HL-60/S4 treated with retinoic acid at 250 ng/mL for 4 days and 3 days (cell line): ENCODE measurements around the gene SLC16A5.
"Not testable (repeated sequence)": the region's sequence is repeated elsewhere in the genome, so short reads cannot be mapped to it uniquely, and the experiment has no call there.

Experiments used
- in situ Hi-C: fragments of 300-500 bp; cut with MboI; formaldehyde crosslinking; loops from 2 replicates; pipeline ENCODE4 v1.7.0; 2022; ENCODE audit warnings: low sequenced_read_pairs

Gene SLC16A5

DNA sequence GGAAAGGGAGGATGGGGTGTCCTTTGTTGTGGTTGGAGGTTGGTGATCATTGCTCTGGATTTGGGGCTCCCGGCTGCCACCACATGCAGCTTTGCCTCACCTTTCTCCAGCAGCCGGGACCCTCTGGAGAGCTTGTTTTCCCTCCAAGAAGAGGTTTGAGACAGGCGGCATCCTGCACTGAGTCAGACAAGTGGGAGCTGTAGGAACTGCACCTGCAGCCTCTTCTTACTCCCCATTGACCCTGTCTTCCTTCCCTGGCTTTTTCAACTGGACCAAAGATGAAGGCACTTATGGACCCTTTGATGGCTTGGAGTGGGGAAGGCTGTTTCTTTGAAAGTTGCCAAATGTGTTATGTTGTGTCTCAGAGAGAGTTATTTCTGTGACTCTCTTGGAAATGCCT, 24.1 kb upstream of the SLC16A5 start:
- in situ Hi-C loops, result no loop called here

- in situ Hi-C loops, result no loop called here
Observed at GRCh38 chr17:75064040-75064439, 23.7 kb upstream of the SLC16A5 start.

GRCh38 chr17:75064460-75064859, 23.3 kb upstream of the SLC16A5 start:
- in situ Hi-C loops, result no loop called here

- in situ Hi-C loops, result no loop called here
Observed at GRCh38 chr17:75064867-75065561, 22.7 kb upstream of the SLC16A5 start.

DNA sequence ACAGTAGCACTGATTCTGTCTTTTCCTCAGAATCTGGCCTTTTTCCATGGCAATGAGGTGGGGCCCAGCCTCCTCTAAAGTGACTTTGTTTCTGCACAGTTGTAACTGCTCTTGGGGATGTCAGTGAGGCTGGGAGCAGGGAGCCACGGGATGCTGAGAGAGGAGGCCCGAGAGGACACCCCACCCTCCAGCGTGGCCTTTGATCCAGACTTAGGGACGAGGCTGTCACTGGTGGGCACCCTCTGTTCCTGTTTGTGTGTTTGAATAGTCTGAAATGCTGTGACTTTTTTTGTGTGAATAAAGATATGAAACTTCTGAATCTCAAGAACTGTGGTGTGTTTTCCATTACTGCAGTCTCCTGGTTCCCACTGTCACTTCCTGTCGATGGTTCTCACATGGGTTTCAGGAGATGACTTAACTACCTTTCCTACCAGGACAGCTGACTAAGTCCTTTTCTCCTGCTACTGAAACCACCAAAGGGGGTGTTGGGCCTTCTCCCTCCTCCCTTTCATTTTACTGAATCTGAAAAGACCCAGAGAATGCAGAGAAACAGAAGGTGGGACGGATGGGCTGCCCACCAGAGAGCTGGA, 22.1 kb upstream of the SLC16A5 start:
- in situ Hi-C loops, result no loop called here

- in situ Hi-C loops, result no loop called here
Observed at GRCh38 chr17:75067856-75068255, 19.9 kb upstream of the SLC16A5 start.

- in situ Hi-C loops, result no loop called here
Observed at GRCh38 chr17:75068750-75069149, 19.0 kb upstream of the SLC16A5 start.

GRCh38 chr17:75069783-75070182, 18.0 kb upstream of the SLC16A5 start:
- in situ Hi-C loops, result no loop called here

DNA sequence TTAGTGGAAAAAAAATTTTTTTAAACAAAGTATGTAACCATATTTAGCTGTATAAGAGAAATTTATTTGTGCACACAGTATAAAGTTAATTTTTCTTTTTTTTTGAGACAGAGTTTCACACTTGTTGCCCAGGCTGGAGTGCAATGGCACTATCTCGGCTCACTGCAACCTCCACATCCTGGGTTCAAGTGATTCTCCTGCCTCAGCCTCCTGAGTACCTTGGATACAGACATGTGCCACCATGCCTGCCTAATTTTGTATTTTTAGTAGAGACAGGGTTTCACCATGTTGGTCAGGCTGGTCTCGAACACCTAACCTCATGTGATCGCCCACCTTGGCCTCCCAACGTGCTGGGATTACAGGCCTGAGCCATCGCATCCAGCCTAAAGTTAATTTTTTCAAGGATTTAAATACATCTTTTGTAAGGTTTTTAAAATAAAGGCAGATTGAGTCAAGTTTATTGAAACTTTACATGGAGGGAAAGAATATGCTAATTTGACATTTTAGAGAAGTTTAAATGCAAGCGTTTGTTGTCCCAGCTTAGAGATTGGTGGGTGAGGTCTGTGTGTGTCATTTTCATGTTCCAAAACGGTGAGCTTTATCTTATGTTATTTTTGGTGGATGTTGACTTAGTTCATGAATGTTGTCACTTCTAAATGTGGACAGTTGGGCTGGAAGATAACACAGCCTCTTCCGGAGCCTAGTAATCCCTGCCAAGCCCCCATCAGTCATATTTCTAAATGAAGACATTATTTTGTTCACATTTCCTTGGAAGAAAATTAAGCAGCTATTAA, 16.1 kb upstream of the SLC16A5 start:
- in situ Hi-C loops, result not testable (repeated sequence)

DNA sequence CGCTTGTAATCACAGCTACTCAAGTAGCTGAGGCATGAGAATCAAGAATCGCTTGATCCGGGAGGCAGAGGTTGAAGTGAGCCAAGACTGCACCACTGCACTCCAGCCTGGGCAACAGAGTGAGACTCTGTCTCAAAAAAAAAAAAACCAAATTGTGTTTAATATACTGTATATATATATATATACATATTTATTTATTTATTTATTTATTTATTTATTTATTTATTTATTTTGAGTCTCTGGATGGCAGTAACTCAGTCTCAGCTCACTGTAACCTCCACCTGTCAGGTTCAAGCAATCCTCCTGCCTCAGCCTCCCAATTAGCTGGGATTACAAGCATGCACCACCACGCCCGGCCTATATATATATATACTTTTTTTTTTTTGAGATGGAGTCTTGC, 14.8 kb upstream of the SLC16A5 start:
- in situ Hi-C loops, result not testable (repeated sequence)

DNA sequence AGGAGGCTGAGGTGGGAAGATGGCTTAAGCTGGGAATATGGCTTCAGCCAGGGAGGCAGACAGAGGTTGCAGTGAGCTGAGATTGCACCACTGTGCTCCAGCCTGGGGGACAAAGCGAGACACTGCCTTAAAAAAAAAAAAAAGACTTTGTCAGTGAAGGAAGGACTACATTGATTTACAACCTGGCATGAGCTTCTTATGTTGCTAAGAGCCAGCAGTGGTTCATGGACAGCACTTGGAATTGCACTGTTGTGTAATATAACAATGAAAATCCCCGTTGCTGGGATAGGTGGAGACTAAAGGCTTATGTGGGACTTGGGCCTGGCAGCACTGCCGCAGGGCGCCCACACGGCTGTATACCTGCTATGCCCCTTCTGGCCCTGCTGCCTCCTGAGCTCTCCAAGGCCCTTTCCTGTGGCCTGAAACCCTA, 14.1 kb upstream of the SLC16A5 start:
- in situ Hi-C loops, result no loop called here

DNA sequence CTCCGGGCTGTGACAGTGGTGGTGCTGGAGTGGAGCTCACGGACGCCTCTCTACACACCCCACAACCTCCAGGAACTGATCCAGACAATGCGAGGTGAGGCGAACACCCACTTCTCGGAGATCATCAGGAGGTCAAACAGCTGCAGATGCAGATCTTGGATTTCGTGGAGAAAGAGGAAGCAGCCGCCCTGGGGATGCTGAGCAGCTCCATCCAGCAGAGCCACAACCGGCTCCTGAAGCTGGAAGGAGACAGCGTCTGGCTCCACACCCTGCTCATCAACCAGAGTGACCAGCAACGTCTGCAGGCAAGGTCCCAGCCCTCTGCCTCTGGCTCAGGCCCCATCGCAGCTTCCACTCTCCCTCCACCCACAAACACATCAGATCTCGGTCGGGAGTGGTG, 13.2 kb upstream of the SLC16A5 start:
- in situ Hi-C loops, result no loop called here

- in situ Hi-C loops, result no loop called here
Observed at GRCh38 chr17:75075597-75076336, 12.0 kb upstream of the SLC16A5 start.

DNA sequence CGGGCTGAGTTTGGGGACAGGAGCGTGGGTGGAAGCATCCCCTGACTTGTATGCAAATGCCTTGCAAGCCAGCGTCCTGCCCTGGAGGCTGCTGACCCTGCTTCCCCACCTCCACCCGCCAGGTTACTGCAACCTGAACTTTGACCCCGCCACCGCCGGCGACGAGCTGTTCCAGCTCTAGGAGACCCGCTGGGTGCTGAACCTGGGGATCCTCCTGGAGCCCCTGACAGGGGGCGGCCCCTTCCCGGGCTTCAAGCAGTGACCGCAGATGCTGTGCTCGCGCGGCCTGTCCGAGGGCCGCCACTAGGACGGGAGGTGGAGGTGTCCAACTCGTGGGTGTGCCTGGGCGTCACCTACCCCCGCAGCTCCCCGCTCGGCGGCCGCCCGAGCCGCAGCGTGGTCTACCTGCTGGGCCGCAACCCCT, 10.7 kb upstream of the SLC16A5 start:
- in situ Hi-C loops, result no loop called here

- in situ Hi-C loops, result no loop called here
Observed at GRCh38 chr17:75077496-75078283, 10.1 kb upstream of the SLC16A5 start.

GRCh38 chr17:75078284-75079022, 9.3 kb upstream of the SLC16A5 start:
- in situ Hi-C loops, result no loop called here

DNA sequence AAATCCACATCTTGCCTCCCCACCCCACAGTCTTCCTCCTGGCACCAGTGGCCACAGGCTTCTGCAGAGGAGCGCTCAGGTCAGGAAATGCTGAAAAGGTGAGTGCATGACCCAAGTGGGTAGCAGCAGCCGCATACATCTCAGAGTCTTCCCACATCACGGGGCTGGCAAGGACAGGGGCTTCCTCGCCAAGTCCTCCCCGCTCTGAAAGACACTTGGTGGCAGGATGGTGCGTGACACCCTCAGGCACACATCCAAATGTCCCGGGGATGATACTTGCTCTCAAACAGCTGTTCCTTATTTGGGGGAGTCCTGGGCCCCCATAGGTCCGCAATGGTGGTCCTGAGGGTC, 8.8 kb upstream of the SLC16A5 start:
- in situ Hi-C loops, result no loop called here

- in situ Hi-C loops, result no loop called here
Observed at GRCh38 chr17:75081611-75082540, 5.9 kb upstream of the SLC16A5 start.

DNA sequence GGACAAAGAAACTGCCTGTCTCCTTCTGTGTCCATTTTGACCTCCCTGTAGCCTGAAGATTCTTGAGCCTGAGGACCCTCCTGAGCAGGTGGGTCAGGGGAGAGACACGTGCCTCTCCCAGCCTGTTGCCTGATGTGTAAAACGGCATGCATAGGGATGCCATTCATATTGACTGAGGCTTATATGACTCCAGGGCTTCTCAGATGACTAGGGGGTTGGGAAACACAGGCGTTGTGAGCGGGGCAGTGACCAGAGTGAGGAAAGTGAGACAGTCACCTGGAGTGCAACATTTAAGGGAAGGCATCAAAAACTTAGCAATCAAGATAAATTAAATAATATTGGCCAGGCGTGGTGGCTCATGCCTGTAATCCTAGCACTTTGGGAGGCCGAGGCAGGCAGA, 5.1 kb upstream of the SLC16A5 start:
- in situ Hi-C loops, result no loop called here
